CD4-positive, alpha-beta T cell (primary cell): Measurements from ENCODE around the gene TSPAN15. TPM values are rescaled to one million over a fixed set of nuclear protein-coding genes. Genes with fewer than 3 reads are reported as not detected.

Source experiments
- ATAC-seq: fragments of 200-7000 bp; cut with Tn5 transposase; one replicate; pipeline ENCODE4 v1.10.0; 2022; ENCODE audit warnings: mild to moderate bottlenecking; ENCODE audit not compliant: poor library complexity
- CTCF ChIA-PET: fragments of 350-600 bp; sonication (Branson Sonifier 250); formaldehyde crosslinking; loops from one replicate; lab custom pipeline; 2021; ENCODE audit warnings: antibody characterized with exemption, inconsistent platforms; lab: Charles Lee
- POLR2A ChIA-PET: fragments of 350-600 bp; sonication (Branson Sonifier 250); formaldehyde crosslinking; loops from one replicate; lab custom pipeline; 2021; ENCODE audit warnings: antibody characterized with exemption, inconsistent platforms; lab: Charles Lee
- DNase-seq, 14 experiments: peaks; one replicate each; pipeline ENCODE4 v3.0.0-alpha.2; 2013 to 2020; ENCODE audit warnings: mixed read lengths in 2 of 14
- H3K27ac ChIP-seq, 2 donors: one replicate each; pipeline versions ENCODE4 v1.5.1 to v1.7.0; 2013; ENCODE audit warnings: low read length in 2 of 2, low read depth in 1 of 2, mild to moderate bottlenecking in 1 of 2
- H3K27me3 ChIP-seq, 2 experiments: 1 replicate in 1 of 2; 2 replicates in 1 of 2; pipeline versions ENCODE4 v1.6.1 to v1.7.0; 2013; ENCODE audit warnings: low read length in 2 of 2, control low read depth in 1 of 2, mild to moderate bottlenecking in 1 of 2, moderate library complexity in 1 of 2; ENCODE audit not compliant: insufficient read depth in 2 of 2, control insufficient read depth in 1 of 2
- H3K36me3 ChIP-seq: one replicate; pipeline ENCODE4 v1.6.1; 2013; ENCODE audit warnings: low read length, control low read depth; ENCODE audit not compliant: insufficient read depth
- H3K4me1 ChIP-seq: one replicate; pipeline ENCODE4 v1.6.1; 2013; ENCODE audit warnings: low read length, control low read depth; ENCODE audit not compliant: insufficient read depth
- H3K4me3 ChIP-seq: one replicate; pipeline ENCODE4 v1.5.1; 2013; ENCODE audit warnings: mild to moderate bottlenecking, low read length, moderate library complexity
- H3K9me3 ChIP-seq, 2 experiments: 1 replicate in 1 of 2; 2 replicates in 1 of 2; pipeline versions ENCODE4 v1.6.1 to v1.7.0; 2013; ENCODE audit warnings: low read length in 2 of 2, mild to moderate bottlenecking in 2 of 2, control low read depth in 1 of 2, moderate library complexity in 1 of 2; ENCODE audit not compliant: control insufficient read depth in 1 of 2, insufficient read depth in 1 of 2
- H3K27ac Mint-ChIP-seq: one replicate; pipeline ENCODE4 v1.8.0; 2020; ENCODE audit warnings: mixed read lengths
- H3K27me3 Mint-ChIP-seq: one replicate; pipeline ENCODE4 v1.8.0; 2021; ENCODE audit warnings: mixed read lengths
- H3K36me3 Mint-ChIP-seq: one replicate; pipeline ENCODE4 v1.8.0; 2021; ENCODE audit warnings: low read depth, mixed read lengths
- H3K4me1 Mint-ChIP-seq: one replicate; pipeline ENCODE4 v1.8.0; 2021; ENCODE audit warnings: low read depth, mixed read lengths
- H3K4me3 Mint-ChIP-seq: one replicate; pipeline ENCODE4 v1.8.0; 2020; ENCODE audit warnings: mild to moderate bottlenecking, mixed read lengths
- H3K9me3 Mint-ChIP-seq: one replicate; pipeline ENCODE4 v1.8.0; 2020; ENCODE audit warnings: mixed read lengths
- CTCF ChIP-seq: fragments of 200-600 bp; IDR thresholded peaks from one replicate; pipeline ENCODE4 v1.8.0; 2022; ENCODE audit warnings: antibody characterized with exemption, mild to moderate bottlenecking
- intact Hi-C, 2 experiments: fragments of 100-400 bp; cut with DNase I in 1 of 2; cut with micrococcal nuclease in 1 of 2; formaldehyde crosslinking; loops; one replicate each; pipeline versions ENCODE4 v1.15.1 to v1.9.0; 2023 to 2025; cut with DNase I, micrococcal nuclease
- total RNA-seq, 174 experiments: library from RNA in 2 of 174; stranded (reverse) in 2 of 174; gene quantifications; one replicate each; pipeline ENCODE4 v1.2.3 and lab custom pipeline; 2021 to 2026

TSPAN15 gene
- total RNA-seq, 2 experiments from 2014 or later, result 2.2 to 2.5 TPM

DNA sequence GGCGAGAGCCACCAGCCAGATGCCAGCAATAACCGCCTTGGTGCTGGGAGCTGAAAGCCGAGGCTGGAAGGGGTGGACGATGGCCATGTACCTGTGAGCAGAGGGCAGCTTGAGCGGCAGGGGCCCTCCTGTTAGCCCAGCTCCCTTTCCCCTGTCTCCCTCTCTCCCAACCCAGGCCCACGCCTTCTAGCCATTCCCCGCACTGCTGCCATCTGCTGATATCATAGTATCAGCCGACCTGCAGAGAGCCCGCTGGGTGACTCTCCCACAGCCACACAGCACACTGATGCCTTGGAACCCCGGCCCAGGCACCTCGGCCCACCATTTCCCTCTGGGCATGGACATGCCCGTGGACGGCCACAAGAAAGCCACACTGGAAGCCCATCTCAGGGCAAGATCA is 36.2 kb upstream of the TSPAN15 start:
- ChIA-PET CTCF (interaction anchor here (1.0 kb wide), 1 partner anchor 92 kb away, joined by 3 read pairs; no protein-coding TSS in a partner anchor), POLR2A (no interaction called here)
- peaks cover 5% of the 10 kb centered on the region for H3K4me1 Mint-ChIP-seq
- no peaks in the 10 kb centered on the region for H3K36me3 ChIP-seq
- no peaks in the 10 kb centered on the region for H3K9me3 Mint-ChIP-seq
- H3K36me3 Mint-ChIP-seq, result no peaks in the 10 kb centered on the region
- H3K9me3 ChIP-seq, result peaks cover 0 to 4% of the 10 kb centered on the region in 2 experiments
- TF ChIP-seq CTCF, result no peak
- H3K27ac ChIP-seq, result no peak overlapping the region
- H3K4me1 ChIP-seq, result peaks cover 6% of the 10 kb centered on the region
- H3K4me3 ChIP-seq, result no peak overlapping the region
- intact Hi-C loops, result no loop called here
- no peaks in the 10 kb centered on the region for H3K27me3 Mint-ChIP-seq
- H3K27ac Mint-ChIP-seq, result no peak overlapping the region
- DNase-seq (no peak), ATAC-seq (no peak)
- no peaks in the 10 kb centered on the region for H3K27me3 ChIP-seq
- H3K4me3 Mint-ChIP-seq, result no peak overlapping the region

GRCh38 chr10:69415951-69416350 is 35.3 kb upstream of the TSPAN15 start:
- DNase-seq, result no peak
- H3K27me3 ChIP-seq, result no peaks in the 10 kb centered on the region
- ATAC-seq, result no peak
- no peak for TF ChIP-seq CTCF
- H3K4me3 ChIP-seq, result no peak overlapping the region
- Mint-ChIP-seq H3K27me3 (no peaks in the 10 kb centered on the region), H3K27ac (no peak overlapping the region), H3K36me3 (no peaks in the 10 kb centered on the region), H3K4me3 (no peak overlapping the region), H3K4me1 (no peaks in the 10 kb centered on the region), H3K9me3 (no peaks in the 10 kb centered on the region)
- intact Hi-C loops, result no loop called here
- peaks cover 5% of the 10 kb centered on the region for H3K4me1 ChIP-seq
- H3K27ac ChIP-seq, result no peak overlapping the region
- ChIA-PET POLR2A (no interaction called here), CTCF (interaction anchor here (1.0 kb wide), 1 partner anchor 91 kb away, joined by 3 read pairs; no protein-coding TSS in a partner anchor)
- peaks cover 0 to 4% of the 10 kb centered on the region in 2 experiments for H3K9me3 ChIP-seq
- no peaks in the 10 kb centered on the region for H3K36me3 ChIP-seq

GRCh38 chr10:69416695-69417094 is 34.6 kb upstream of the TSPAN15 start, which contains the start of gene TACR2:
TACR2 (minus strand) TSS chr10:69416918; CDS start chr10:69416323, 595 bp downstream.
- Histone ChIP-seq H3K27me3 (no peaks in the 10 kb centered on the region), H3K9me3 (peaks cover 0 to 4% of the 10 kb centered on the region in 2 experiments), H3K4me1 (peaks cover 10% of the 10 kb centered on the region), H3K36me3 (no peaks in the 10 kb centered on the region), H3K4me3 (no peak within 1 kb of the TSS), H3K27ac (no peak within 1 kb of the TSS)
- ChIA-PET CTCF (no interaction called here), POLR2A (no interaction called here)
- H3K4me1 Mint-ChIP-seq, result no peaks in the 10 kb centered on the region
- ATAC-seq (no peak), DNase-seq (no peak)
- TF ChIP-seq CTCF, result no peak
- intact Hi-C loops, result no loop called here
- no peak within 1 kb of the TSS for H3K4me3 Mint-ChIP-seq
- H3K36me3 Mint-ChIP-seq, result no peaks in the 10 kb centered on the region
- H3K27me3 Mint-ChIP-seq, result no peaks in the 10 kb centered on the region
- no peaks in the 10 kb centered on the region for H3K9me3 Mint-ChIP-seq
- H3K27ac Mint-ChIP-seq, result no peak within 1 kb of the TSS
